Fibroblast of lung (primary cell): ENCODE measurements around the gene EBF3. TPM values are rescaled to one million over a fixed set of nuclear protein-coding genes. Genes with fewer than 3 reads are reported as not detected.

Experiments used
- DNase-seq, 2 donors: peaks; one replicate each; pipeline versions ENCODE4 v3.0.0 to v3.0.0-alpha.2; 2010; ENCODE audit warnings: low read depth in 2 of 2
- H2AFZ ChIP-seq: 2 replicates; pipeline ENCODE4 v1.5.1; 2012; ENCODE audit warnings: low read length, control low read depth, inconsistent platforms
- H3K27ac ChIP-seq: 2 replicates; pipeline ENCODE4 v1.5.1; 2011; ENCODE audit warnings: low read length, control low read depth; ENCODE audit not compliant: insufficient read depth
- H3K27me3 ChIP-seq: 2 replicates; pipeline ENCODE4 v1.5.1; 2011; ENCODE audit warnings: mild to moderate bottlenecking, low read length; ENCODE audit not compliant: control insufficient read depth, insufficient read depth
- H3K36me3 ChIP-seq: 2 replicates; pipeline ENCODE4 v1.5.1; 2011; ENCODE audit warnings: low read length; ENCODE audit not compliant: control insufficient read depth, insufficient read depth
- H3K4me1 ChIP-seq: 2 replicates; pipeline ENCODE4 v1.5.1; 2011; ENCODE audit warnings: low read length; ENCODE audit not compliant: control insufficient read depth, insufficient read depth; ENCODE audit errors: extremely low read depth
- H3K4me2 ChIP-seq: 2 replicates; pipeline ENCODE4 v1.5.1; 2011; ENCODE audit warnings: low read length, control low read depth; ENCODE audit not compliant: insufficient read depth; ENCODE audit errors: extremely low read depth
- H3K4me3 ChIP-seq, 4 experiments: fragments of 200-600 bp in 1 of 4; sonication (generic) in 1 of 4; replicated peaks in 1 of 4; 2 replicates each; pipeline ENCODE4 v1.5.1; 2011 to 2016; ENCODE audit warnings: low read length in 4 of 4, low read depth in 3 of 4, mild to moderate bottlenecking in 3 of 4, control low read depth in 2 of 4, inconsistent platforms in 1 of 4, mixed read lengths in 1 of 4; ENCODE audit not compliant: insufficient read depth in 1 of 4; ENCODE audit errors: control extremely low read depth in 1 of 4
- H3K79me2 ChIP-seq: 2 replicates; pipeline ENCODE4 v1.5.1; 2012; ENCODE audit warnings: mild to moderate bottlenecking, low read length, inconsistent platforms; ENCODE audit not compliant: control insufficient read depth, insufficient read depth
- H3K9ac ChIP-seq: 2 replicates; pipeline ENCODE4 v1.5.1; 2011; ENCODE audit warnings: mild to moderate bottlenecking, low read length, control low read depth; ENCODE audit not compliant: insufficient read depth
- H3K9me3 ChIP-seq: 2 replicates; pipeline ENCODE4 v1.5.1; 2012; ENCODE audit warnings: low read depth, low read length; ENCODE audit not compliant: control insufficient read depth, insufficient read depth
- H4K20me1 ChIP-seq: 2 replicates; pipeline ENCODE4 v1.5.1; 2011; ENCODE audit warnings: low read length; ENCODE audit not compliant: control insufficient read depth, insufficient read depth; ENCODE audit errors: extremely low read depth
- EZH2 ChIP-seq: IDR thresholded peaks from 2 replicates; pipeline ENCODE4 v1.5.1; 2012; ENCODE audit warnings: low read length, control low read depth, mild to moderate bottlenecking; ENCODE audit errors: missing control alignments
- polyA plus RNA-seq, 2 donors: library from polyadenylated mRNA; depleted of rRNA in 1 of 2; stranded (reverse) in 1 of 2; unstranded in 1 of 2; fragments of >200 nt; gene quantifications; 2 replicates each; pipeline ENCODE4 v1.2.1, GENCODE V29; 2011 to 2012; ENCODE audit warnings: missing spikeins in 1 of 2
- total RNA-seq: library from RNA; depleted of rRNA; stranded (reverse); fragments of >200 nt; gene quantifications from 2 replicates; pipeline ENCODE4 v1.2.1, GENCODE V29; 2014
- TF ChIP-seq, protein P1 (sequence below), 2 donors: IDR thresholded peaks in 1 of 2; conservative IDR thresholded peaks in 1 of 2; 1 replicate in 1 of 2; 2 replicates in 1 of 2; pipeline ENCODE4 v1.5.1; 2011 to 2012; ENCODE audit warnings: low read length in 2 of 2, control low read depth in 1 of 2, inconsistent platforms in 1 of 2, low read depth in 1 of 2, mild to moderate bottlenecking in 1 of 2

Gene EBF3
- total and polyA plus RNA-seq, 2 donors (not counting 1 experiment from before 2014, with no cell fraction given): 0.12 to 0.17 TPM

DNA sequence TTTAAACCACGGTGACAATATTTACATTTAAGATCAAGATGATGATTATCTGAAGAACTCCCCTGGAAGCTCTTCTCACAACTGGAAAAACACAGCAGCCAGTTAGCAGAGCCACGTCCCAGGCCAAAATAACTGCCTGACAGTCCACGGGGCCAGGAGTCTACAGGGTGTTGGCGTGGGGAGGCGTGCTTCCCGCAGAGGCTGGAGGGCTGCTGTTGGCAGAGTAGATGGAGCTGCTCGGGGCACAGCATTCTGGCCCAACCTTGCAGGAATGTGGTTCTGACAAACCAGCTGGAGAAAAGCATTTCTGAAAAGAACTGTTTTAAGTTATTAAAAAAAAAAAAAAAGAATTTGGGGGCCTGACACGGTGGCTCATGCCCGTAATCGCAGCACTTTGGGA, 177.9 kb downstream of the EBF3 start:
- Histone ChIP-seq H3K27me3 (no peaks in the 10 kb centered on the region), H2AFZ (no peak overlapping the region), H3K9ac (no peak overlapping the region), H3K9me3 (no peaks in the 10 kb centered on the region), H3K4me1 (no peaks in the 10 kb centered on the region), H3K4me2 (no peak overlapping the region), H3K4me3 (no peak overlapping the region), H3K27ac (no peak overlapping the region), H3K36me3 (no peaks in the 10 kb centered on the region), H4K20me1 (no peaks in the 10 kb centered on the region), H3K79me2 (no peaks in the 10 kb centered on the region)
- no peak for DNase-seq
- TF ChIP-seq EZH2: no peak
- TF ChIP-seq, protein P1, sequence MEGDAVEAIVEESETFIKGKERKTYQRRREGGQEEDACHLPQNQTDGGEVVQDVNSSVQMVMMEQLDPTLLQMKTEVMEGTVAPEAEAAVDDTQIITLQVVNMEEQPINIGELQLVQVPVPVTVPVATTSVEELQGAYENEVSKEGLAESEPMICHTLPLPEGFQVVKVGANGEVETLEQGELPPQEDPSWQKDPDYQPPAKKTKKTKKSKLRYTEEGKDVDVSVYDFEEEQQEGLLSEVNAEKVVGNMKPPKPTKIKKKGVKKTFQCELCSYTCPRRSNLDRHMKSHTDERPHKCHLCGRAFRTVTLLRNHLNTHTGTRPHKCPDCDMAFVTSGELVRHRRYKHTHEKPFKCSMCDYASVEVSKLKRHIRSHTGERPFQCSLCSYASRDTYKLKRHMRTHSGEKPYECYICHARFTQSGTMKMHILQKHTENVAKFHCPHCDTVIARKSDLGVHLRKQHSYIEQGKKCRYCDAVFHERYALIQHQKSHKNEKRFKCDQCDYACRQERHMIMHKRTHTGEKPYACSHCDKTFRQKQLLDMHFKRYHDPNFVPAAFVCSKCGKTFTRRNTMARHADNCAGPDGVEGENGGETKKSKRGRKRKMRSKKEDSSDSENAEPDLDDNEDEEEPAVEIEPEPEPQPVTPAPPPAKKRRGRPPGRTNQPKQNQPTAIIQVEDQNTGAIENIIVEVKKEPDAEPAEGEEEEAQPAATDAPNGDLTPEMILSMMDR (conservative IDR thresholded peaks at IDR 0.05 in 1 of 2, IDR thresholded peaks at IDR 0.05 in 1 of 2; ENCODE audit: low read depth in 1 of 2, low read length in 2 of 2): no peak

DNA sequence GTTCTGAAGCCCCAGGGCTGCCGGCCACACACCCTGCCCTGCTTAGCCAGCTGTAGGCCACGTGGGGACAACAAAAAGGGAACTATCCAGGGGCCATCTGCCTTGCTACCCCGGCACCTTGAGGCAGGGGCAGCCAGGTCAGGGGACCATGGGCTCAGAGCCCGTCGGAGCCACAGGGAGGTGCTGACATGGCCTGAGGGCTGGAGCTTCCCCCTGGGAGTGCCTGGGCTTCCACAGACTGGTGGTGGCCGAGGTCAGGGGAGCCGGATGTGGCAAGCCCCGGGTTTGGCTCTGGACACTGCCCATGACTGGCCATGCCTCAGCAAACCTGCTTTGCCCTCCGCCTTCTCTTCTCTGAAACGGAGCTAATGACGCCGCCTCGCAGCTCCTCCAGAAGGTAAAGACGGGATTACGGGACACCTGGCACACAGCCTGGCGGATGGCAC, 178.5 kb downstream of the EBF3 start:
- Histone ChIP-seq H3K9me3 (no peaks in the 10 kb centered on the region), H3K27me3 (no peaks in the 10 kb centered on the region), H3K9ac (no peak overlapping the region), H2AFZ (no peak overlapping the region), H3K4me2 (no peak overlapping the region), H3K79me2 (no peaks in the 10 kb centered on the region), H3K27ac (no peak overlapping the region), H3K4me1 (no peaks in the 10 kb centered on the region), H3K4me3 (no peak overlapping the region), H3K36me3 (no peaks in the 10 kb centered on the region), H4K20me1 (no peaks in the 10 kb centered on the region)
- TF ChIP-seq, protein P1 (conservative IDR thresholded peaks at IDR 0.05 in 1 of 2, IDR thresholded peaks at IDR 0.05 in 1 of 2; ENCODE audit: low read depth in 1 of 2, low read length in 2 of 2): no peak
- no peak for TF ChIP-seq EZH2
- DNase-seq: no peak

Other genes with a start within 250 kb of the EBF3 start
- 0.51 and 2.0 TPM in 2 replicates for gene C10orf143, start 146.6 kb upstream of the EBF3 start, total RNA-seq
- gene C10orf143, start 146.6 kb upstream of the EBF3 start, polyA plus RNA-seq: 1.5 and 1.9 TPM in 2 replicates
- 51.7 and 62.9 TPM in 2 replicates for gene GLRX3, start 172.1 kb upstream of the EBF3 start, total RNA-seq
- gene GLRX3, start 172.1 kb upstream of the EBF3 start, polyA plus RNA-seq: 95.6 and 121 TPM in 2 replicates